Jurkat, Clone E6-1 (cell line): ENCODE results near the gene USP36.

Experiments
- DNase-seq: peaks from one replicate; pipeline ENCODE4 v3.0.0-alpha.2; 2011; ENCODE audit warnings: low read depth, low spot score
- H3K4me3 ChIP-seq: 2 replicates; pipeline ENCODE4 v1.5.1; 2011; ENCODE audit warnings: mild to moderate bottlenecking, low read length, control low read depth, moderate library complexity

Gene USP36

DNA sequence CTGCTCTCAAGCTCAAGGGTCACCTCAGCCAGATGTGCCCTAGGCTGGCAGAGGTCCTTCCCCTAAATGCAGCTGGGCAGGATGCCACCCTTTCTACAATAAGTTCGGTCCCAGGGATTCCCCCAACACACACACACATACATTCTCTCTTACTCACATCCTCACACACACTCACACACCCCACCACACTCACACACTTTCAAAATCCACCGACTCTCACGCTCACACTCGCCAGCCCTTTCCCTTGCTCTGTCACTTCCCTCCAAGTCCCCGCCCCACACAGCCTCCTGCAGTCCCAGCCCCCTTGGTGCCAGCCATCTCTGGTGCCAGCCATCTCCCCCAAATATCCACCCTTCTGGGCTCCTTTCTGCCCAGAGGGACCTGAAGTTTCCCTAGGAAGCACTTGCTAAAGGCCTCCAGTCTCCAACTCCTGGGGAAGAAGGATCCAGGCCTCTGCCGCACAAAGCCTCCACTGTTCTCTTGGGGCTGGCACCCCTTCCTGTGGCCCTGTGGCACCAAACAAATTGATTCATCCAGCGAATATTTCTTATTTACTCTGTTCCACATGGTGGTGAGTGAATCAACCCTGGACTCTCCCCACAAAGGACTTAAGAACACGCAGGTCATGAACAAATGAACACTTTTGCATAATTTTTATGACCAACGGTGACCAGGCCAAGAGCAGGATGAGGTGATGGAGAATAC, 3.8 kb upstream of the USP36 start:
- DNase-seq = no peak
- H3K4me3 ChIP-seq = no peak overlapping the region

DNA sequence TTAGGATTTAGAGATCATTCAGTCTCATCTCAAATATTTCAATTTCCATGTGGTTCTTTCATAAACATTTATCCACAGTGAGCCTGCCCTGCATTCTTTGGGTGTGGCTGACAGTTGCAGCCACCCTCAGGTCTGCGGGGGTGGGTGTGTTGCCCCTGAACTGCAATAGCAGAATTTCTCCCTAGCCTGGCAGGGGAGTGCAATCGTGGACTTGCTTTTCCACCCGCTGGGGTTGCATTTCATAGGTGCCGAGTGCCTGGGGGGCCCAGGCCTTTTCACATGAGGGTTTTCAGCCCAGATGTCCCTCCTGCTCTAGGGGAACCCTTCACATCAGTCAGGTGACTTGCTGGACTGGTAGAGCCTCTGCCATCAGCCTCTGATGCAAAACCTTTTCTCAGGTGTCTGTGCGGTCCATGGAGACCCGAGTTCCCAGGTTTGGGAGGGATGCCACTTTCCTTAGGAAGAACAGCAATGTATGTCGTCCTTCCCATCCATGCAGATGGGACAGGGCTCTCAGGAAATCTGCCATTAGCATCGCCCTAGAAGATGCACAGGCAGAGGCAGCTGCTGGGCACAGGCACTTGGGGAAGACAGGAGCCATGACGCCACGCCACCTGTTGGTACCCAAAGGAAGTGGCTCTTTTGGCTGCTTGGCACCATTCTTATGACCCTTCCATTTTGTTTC, 2.4 kb upstream of the USP36 start:
- DNase-seq = peak; percentile 81
- no peak overlapping the region for H3K4me3 ChIP-seq

DNA sequence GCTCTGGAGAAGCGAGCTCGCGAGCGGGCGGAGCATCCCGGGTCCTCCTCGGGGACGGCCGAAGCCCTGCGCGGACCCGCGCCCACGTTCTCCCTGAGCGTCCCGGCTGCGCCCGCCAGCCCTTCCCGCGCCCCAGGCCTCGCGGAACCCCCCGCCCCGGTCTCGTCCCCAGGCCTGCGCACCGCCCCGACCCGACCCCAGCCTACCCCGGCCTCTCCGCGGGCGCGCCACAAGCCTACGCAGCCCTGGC, 159 bp downstream of the USP36 start:
- no peak for DNase-seq
- H3K4me3 ChIP-seq = peak overlapping the region; percentile 92

DNA sequence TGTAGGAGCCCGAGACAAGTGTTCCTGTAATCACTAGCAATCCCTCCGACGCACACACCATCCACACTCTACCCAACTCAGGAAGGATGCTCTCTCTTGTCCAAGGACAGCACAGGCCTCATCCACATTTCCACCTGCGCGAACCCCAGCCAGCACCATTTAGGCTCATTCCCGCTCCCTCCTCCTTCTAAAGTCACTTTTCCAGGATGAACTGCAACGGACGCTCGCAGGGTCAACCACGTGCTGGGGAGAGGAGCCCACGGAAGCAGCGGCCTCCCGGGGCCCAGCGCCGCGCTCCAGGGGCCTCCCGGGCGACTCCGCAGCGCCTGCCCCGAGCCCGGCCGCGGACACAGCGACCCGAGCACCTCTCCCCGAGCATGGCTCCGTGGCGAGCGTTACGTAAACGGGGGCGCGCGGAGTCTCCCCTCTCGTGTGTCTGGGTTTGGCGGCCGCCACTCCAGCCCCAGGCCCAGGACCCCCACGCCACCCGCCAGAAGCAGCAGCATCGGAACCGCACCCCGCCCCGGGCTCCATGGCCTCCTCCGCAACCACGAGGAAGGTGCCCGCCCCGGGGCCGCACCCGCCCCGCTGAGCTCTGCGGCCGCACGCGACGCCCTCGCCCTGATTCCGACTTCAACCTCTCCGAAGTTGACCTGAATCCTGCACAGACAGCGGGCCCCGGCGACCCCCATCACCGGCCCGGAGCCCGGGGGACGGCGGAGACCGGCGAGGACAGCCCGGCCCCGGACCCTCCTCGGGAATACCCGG, 668 bp downstream of the USP36 start:
- DNase-seq = no peak
- H3K4me3 ChIP-seq = peak overlapping the region; percentile 92

DNA sequence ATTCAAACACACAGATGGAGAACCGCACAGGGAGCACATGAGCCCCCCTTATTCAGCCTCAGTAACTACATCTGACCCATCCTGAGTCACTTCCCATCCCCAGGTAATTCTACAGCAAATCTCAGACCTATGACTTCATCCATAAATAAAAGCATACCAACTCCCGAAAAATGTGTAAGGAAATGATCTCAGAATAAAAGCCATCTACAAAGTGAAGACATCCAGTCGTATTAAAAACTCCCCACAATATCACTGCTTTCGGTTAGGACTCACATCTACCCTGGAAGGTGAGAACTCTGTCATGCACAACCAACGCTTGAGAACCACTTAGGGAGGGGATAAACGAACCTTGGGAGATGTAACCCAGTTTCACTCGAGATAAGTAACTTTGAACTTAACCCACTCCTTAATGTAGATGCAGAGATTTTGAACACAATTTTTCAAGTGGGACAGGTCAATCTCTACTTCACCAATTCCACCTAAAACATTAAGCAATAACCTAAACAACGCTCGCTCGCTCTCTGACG, 1.3 kb downstream of the USP36 start:
- no peak for DNase-seq
- H3K4me3 ChIP-seq = peak overlapping the region; percentile 92

DNA sequence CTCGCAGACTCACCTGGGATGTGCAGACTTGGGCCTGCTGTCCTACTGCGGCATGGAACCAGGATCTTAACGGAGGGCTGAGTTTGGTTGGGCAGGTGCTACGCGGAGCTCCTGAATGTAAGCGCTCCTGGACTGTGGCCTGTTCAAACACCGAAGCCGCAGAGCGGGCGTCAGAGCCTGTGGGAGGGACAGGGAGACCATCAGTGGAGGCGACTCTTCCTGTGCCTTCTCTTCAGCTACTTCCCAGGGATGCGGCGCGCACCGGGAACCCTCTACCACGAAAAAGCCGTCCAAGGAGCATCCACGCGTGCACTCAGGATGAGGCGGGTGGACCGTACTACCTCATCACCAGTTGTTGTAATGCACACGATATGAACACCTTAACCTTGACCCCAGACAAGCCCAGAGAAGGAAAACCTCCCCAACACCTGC, 2.0 kb downstream of the USP36 start:
- H3K4me3 ChIP-seq = peak overlapping the region; percentile 92; the same call in 1 of the 2 replicates
- no peak for DNase-seq

DNA sequence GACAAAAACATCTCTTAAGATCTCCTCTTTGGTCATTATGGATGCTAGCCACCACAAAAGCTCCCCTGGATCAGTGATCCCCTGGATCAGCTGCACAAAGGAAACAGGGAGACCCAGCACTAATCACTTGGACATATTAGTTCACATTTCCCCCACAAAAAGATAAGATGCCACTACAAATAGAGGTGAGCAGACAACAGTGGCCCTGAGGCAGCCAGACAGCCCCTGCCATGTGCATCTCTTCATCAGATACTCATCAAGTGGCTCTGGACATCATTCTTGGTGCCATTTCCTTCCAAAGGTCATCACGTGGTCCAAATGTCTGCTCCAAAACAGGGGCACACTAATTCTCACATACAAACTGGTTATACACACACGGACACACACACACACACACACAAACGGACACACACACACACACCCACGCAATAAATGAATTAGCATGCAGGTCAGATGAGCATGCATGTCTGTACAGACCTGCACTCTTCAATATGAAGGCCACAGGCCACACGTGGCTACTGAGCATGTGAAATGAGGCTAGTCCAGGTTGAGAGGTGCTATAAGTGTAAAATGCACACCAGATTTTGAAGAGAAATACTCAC, 4.1 kb downstream of the USP36 start:
- DNase-seq = no peak
- H3K4me3 ChIP-seq = no peak overlapping the region

DNA sequence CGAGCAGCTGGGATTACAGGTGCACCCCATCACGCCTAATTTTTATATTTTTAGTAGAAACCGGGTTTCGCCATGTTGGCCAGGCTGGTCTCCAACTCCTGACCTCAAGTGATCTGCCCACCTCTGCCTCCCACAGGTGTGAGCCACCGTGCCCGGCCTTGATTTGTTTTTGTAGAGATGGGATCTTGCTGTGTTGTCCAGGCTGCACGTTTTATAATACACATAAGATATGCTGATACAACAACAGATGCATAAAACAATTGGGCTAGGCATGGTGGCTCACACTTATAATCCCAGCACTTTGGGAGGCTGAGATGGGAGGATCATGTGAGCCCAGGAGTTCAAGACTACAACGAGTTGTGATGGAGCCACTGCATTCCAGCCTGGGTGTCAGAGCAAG, 6.0 kb downstream of the USP36 start:
- no peak overlapping the region for H3K4me3 ChIP-seq
- no peak for DNase-seq

DNA sequence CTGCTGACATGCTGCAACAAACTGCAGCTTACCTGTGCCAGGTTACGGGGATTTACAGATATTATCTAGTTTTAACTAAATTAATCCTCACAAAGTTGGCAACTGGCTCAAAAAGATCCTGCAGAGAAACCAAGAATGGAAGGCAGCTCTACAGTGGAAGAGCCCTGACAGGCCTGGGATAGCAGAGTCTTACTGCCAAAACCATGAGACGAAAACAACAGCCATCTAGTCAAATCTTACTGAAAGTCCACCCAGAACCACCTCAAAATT, 8.1 kb downstream of the USP36 start:
- H3K4me3 ChIP-seq = no peak overlapping the region
- no peak for DNase-seq

DNA sequence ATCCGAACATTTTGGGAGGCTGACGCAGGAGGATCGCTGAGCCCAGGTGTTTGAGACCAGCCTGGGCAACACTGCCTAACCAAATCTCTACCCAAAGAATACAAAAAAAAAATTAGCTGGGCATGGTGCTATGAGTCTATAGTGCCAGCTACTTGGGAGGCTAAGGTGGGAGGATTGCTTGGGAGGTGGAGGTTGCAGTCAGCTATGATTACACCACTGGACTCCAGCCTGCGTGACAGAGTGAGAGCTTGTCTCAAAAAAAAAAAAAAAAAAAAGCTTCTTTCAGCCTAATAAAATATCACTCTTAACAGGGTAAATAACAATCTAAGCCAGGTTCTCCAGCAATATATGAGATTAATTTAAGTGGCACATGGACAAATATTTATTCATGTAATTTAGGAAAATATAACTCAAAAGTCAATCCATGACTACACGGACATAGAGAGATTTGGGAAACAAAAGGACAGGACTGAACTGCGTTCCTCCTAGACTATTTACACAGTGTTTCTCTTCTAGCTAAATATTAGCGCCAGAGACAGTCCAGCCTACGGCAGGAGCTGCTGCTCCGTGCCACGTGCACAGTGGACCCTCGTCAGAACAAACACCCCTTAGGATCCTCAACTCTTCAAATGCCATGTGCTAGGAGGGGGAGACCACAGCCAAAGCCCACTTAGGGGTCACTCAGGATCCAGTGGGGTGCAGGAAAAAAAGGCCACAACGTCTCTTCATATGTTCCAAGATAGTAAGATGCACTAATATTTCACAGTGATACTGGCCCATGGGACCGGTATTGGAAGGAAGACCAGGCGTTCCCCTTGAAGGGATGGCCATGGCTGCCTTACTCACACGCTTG, 8.7 kb downstream of the USP36 start:
- DNase-seq = no peak
- no peak overlapping the region for H3K4me3 ChIP-seq

DNA sequence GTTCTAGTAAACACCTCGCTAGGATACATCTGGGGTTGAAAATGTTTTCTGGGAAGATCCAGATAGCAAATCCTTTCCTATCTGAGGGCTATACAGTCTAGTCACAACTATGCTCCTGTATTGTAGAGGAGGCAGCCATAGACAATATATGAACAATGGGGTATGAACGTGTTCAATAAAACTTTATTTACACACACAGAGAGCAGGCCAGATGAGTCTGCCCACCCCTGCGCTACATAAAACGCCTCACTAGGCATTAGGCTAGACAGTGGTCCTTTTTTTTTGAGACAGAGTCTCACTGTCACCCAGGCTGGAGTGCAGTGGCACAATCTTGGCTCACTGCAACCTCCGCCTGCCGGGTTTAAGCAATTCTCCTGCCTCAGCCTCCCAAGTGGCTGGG, 11.1 kb downstream of the USP36 start:
- H3K4me3 ChIP-seq = no peak overlapping the region
- no peak for DNase-seq

DNA sequence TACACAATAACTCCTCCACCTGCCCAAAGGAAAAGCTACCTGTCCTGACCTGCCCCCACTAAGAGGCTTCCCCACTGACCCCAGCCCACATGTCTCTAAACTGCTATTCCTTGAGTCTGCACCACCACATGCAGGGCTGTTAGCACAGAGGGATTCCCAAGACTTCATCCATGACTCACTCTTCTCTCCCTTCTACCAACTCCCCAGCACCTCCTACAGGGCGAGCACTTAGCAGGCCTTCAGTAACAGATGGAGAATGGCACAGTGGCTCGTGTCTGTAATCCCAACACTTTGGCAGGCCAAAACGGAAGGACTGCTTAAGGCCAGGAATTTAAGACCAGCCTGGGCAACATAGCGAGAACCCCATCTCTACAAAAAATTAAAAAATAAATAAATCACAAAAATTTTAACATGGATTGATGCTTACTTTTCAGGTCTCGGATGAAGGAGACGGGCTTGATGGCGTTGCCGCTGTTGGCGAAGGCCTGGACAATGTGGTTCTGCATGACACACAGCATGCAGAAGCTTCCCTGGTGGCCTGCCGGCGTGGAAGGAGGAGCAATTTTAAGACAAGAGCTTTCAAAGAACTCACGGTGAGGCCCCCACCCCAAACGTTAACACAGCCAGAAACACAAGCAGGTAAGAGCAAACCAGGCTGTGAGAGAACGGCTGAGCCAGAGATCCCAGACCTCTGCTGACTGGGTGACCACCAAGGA, 12.0 kb downstream of the USP36 start:
- no peak for DNase-seq
- H3K4me3 ChIP-seq = no peak overlapping the region

DNA sequence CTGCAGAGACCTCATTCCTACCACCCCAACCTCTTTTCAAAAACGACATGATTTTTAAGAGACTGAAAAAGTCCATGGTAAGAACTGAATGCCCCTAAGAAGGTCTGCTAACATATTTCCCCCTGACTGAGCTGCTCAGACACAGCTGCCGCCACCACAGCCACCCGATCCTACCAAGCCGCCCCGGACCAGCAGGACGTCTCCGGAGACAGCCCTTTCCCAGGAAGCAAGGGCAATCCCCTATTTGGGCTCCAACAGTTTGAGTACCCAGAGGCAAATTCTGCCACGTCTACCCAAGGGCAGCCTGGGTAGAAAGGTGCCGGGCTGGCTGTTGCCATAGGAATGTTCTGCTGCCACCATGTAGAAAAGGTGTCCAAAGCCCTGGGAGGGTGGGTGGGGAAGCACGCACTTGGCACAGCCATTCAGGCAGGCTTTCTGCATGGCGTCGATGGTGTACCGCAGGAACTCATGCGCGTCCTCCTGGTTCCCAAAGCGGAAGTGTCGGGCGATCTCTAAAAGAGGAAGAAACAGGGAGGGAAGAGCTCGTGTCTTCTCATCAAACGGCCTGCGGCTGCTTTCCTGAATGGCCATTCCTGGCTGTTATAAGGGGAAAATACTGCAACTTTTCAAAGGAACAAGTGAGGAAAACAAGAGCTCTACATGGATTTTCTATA, 13.6 kb downstream of the USP36 start:
- DNase-seq = no peak
- H3K4me3 ChIP-seq = no peak overlapping the region

DNA sequence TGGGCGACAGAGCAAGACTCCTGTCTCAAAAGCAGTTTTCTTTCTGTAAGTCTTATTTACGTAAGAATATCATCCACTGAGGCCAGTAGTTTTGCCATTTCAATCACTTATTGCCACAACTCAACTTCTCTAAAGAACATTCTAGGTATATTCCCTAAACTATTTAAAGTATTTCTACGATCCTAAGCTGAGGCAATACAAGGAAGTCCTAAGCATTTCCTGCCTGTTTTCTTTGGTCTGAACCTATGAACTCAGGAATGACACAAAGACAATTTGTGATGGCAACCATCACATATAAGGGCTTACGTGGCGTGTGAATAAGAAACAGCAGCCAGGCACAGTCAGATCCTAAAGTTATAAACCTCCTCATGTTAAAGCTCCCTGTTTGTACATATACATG, 14.2 kb downstream of the USP36 start:
- H3K4me3 ChIP-seq = no peak overlapping the region
- no peak for DNase-seq

DNA sequence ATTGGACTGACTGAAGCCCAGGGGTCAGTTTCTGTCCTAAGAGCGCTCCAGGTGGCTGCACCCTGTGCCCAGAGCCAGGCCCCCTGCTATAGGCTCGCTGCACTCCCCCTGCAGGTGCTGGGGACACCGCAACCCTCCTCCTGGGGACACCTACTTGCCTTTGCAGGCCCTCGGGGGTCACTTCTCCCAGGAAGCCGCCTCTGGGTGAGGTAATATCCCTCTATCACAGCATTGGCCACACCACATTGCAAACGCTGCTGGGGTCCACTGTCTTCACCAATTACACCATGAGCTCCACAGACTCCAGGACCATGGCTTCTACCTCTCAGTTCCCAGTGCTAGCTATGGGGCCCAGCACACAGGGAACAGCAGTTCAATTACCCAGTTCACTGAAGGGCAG, 14.9 kb downstream of the USP36 start:
- H3K4me3 ChIP-seq = no peak overlapping the region
- no peak for DNase-seq

DNA sequence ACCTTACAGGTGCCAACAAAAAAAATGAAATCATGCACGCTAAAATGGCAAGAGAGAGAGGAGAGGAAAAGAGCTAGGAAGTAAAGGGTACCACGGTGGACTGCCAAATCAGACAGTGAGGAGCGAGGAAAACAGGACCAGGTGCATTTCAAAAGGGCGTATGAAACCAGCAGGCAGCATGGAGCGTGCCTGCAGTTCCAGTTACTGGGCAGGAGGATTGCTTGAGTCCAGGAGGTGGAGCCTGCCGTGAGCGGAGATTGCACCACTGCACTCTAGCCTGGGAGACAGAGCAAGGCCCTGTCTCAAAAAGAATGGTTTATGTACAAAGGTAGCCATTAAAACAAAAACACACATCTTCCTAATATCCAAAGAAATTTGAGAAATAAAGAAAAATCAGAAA, 16.4 kb downstream of the USP36 start:
- no peak overlapping the region for H3K4me3 ChIP-seq
- DNase-seq = no peak

DNA sequence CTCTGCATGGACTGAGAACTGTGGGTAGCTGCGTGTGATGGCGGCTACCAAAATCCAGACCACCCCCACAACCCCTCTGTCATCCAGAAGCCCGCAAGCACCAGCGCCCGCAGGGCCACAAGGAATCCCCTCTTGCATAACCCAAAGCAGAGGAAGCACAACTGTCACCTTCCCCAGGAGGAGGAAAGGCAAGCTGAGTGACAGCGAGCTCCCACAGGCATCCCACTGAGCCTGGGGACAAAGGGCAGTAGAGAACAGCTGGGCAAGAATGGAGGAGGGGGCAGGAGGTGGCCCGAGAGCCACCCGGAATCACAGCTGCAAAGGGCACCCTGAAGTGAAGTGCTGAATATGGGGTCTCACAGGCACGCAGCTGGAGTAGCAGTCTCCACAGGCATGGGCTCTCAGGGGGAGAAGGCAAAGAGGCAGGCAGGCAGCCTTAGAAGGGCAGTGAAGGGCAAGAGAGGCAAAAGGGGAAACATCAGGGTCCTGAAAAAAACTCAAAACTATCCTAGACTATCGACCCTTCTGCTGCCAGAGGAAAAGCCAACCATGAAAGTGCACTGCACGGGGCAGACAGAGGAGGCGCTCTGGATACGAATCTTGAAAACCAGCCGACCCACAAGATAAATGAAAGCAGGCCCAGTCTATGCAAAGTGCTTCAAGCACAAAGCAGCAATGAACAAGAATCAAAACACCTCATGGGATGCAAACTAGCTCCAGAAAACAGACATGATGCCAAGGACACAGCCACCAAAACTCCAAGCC, 17.1 kb downstream of the USP36 start:
- no peak for DNase-seq
- H3K4me3 ChIP-seq = no peak overlapping the region

DNA sequence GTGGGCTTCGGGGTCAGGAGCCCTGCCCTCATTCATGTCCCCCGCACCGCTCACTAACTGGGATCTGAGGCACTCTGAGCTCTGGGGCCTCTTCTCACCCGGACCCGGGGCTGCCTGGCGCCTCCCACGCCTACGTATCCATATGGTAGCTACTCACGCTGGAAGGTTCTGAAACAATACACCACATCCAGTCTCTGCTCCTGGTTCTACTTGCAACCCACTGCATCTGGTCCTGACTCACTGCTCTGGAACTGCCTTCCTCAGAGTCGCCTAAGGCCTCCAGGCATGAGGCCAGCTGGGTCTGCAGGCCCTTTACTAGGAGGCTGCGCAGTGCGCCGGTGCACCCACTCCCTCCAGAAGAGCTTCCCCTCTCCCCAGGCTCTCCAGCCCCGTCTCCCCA, 18.1 kb downstream of the USP36 start:
- no peak overlapping the region for H3K4me3 ChIP-seq
- DNase-seq = no peak
